ENCODE measurements around the gene KRT76. TPM values are rescaled to one million over a fixed set of nuclear protein-coding genes. Genes with fewer than 3 reads are reported as not detected.

KRT76 gene
- total and polyA plus RNA-seq, 2 donors (not counting 1 experiment from before 2014, with no cell fraction given), result not detected

DNA sequence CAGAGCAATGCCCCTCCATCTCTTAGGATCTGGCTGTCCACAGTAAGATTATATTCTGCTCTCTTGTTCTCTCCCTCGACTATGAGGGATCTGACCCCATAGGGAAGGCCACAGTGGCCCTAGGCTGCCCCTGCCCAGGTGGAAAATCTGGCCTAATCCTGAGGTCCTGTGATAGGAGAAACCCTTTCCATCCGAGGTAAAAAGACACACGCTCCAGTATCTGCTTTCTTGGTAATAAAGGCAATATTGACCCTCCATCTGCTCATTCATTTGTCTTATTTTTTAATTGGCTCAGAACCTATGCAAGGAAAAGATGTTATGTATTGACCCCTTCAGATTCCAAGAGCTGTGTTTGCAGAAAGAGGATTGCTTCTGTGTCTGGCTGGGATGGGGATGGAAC is 9.7 kb downstream of the KRT76 start:
- peaks cover 0 to 3% (median 0%) of the 10 kb centered on the region in 3 donors for H3K9me3 ChIP-seq (ENCODE audit: control extremely low read depth in 1 of 3, control insufficient read depth in 2 of 3, insufficient read depth in 1 of 3, low read length in 2 of 3)
- H2AFZ ChIP-seq (ENCODE audit: insufficient read depth, low read depth, low read length, poor library complexity, severe bottlenecking), result no peak overlapping the region
- WGBS (ENCODE audit: insufficient coverage), result 60% methylated on average over 1 of the region's 3 CpGs
- intact Hi-C loops (cut with micrococcal nuclease), result no loop called here
- H3K9ac ChIP-seq (ENCODE audit: low read length), result no peak overlapping the region
- DNase-seq, result no peak
- no peak overlapping the region for H3K4me2 ChIP-seq (replicated peaks; ENCODE audit: low read depth, low read length, poor library complexity, severe bottlenecking)
- H4K20me1 ChIP-seq (ENCODE audit: control insufficient read depth, insufficient read depth, low read length, poor library complexity, severe bottlenecking), result no peaks in the 10 kb centered on the region
- peaks cover 0 to 15% (median 0%) of the 10 kb centered on the region in 4 experiments for H3K27me3 ChIP-seq (replicated peaks in 1 of 4; ENCODE audit: control extremely low read depth in 1 of 4, control insufficient read depth in 3 of 4, insufficient read depth in 4 of 4, low read length in 3 of 4)
- ATAC-seq (ENCODE audit: low read depth), result no peak
- ChIA-PET CTCF (no interaction called here), POLR2A (no interaction called here)
- H3K4me1 Mint-ChIP-seq, result no peaks in the 10 kb centered on the region
- no peaks in the 10 kb centered on the region for H3K36me3 ChIP-seq (replicated peaks in 1 of 2; ENCODE audit: control extremely low read depth in 1 of 2, control insufficient read depth in 1 of 2, extremely low read depth in 1 of 2, insufficient read depth in 2 of 2, low read length in 1 of 2)
- H3K27ac Mint-ChIP-seq, result no peak overlapping the region
- H3K27ac ChIP-seq (ENCODE audit: low read length in 2 of 2), result no peak overlapping the region
- H3K4me3 ChIP-seq (ENCODE audit: control extremely low read depth in 1 of 5, extremely low read depth in 1 of 5, insufficient read depth in 1 of 5, low read depth in 2 of 5, low read length in 4 of 5), result no peak overlapping the region
- H3K27me3 Mint-ChIP-seq, result peaks cover 20% of the 10 kb centered on the region
- no peak overlapping the region for H3K4me3 Mint-ChIP-seq
- no peaks in the 10 kb centered on the region for H3K79me2 ChIP-seq (ENCODE audit: control insufficient read depth, insufficient read depth, low read length)
- H3K9me3 Mint-ChIP-seq (ENCODE audit: insufficient read depth), result no peaks in the 10 kb centered on the region
- no peak for TF ChIP-seq EZH2 (IDR thresholded peaks at IDR 0.05; ENCODE audit: borderline replicate concordance, insufficient read depth, low read depth, low read length, poor library complexity, severe bottlenecking)
- TF ChIP-seq, protein P1, sequence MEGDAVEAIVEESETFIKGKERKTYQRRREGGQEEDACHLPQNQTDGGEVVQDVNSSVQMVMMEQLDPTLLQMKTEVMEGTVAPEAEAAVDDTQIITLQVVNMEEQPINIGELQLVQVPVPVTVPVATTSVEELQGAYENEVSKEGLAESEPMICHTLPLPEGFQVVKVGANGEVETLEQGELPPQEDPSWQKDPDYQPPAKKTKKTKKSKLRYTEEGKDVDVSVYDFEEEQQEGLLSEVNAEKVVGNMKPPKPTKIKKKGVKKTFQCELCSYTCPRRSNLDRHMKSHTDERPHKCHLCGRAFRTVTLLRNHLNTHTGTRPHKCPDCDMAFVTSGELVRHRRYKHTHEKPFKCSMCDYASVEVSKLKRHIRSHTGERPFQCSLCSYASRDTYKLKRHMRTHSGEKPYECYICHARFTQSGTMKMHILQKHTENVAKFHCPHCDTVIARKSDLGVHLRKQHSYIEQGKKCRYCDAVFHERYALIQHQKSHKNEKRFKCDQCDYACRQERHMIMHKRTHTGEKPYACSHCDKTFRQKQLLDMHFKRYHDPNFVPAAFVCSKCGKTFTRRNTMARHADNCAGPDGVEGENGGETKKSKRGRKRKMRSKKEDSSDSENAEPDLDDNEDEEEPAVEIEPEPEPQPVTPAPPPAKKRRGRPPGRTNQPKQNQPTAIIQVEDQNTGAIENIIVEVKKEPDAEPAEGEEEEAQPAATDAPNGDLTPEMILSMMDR (IDR thresholded peaks at IDR 0.05), result no peak
- no peaks in the 10 kb centered on the region for H3K4me1 ChIP-seq (ENCODE audit: control insufficient read depth in 2 of 2, insufficient read depth in 2 of 2, low read length in 2 of 2)

DNA sequence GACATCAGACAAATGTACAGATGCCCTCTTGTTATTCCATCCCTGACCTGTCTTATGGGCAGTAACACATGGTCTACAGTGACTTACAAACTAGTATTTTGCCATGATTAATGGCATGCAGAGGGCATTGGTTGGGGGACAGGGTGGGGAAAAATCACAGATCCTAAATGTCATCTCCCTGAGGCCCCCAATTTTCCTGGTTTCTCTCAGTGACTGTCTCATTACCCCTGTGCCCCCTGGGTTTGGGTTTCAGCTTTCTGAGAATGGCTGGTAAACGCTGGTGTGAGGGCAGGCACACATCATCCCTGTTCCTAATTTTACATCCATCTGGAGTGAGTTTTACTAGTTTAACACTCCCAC is 10.1 kb downstream of the KRT76 start:
- Mint-ChIP-seq H3K4me3 (no peak overlapping the region), H3K4me1 (no peaks in the 10 kb centered on the region), H3K27me3 (peaks cover 20% of the 10 kb centered on the region), H3K9me3 (ENCODE audit: insufficient read depth) (no peaks in the 10 kb centered on the region), H3K27ac (no peak overlapping the region)
- peaks cover 0 to 15% (median 0%) of the 10 kb centered on the region in 4 experiments for H3K27me3 ChIP-seq (replicated peaks in 1 of 4; ENCODE audit: control extremely low read depth in 1 of 4, control insufficient read depth in 3 of 4, insufficient read depth in 4 of 4, low read length in 3 of 4)
- H3K9me3 ChIP-seq (ENCODE audit: control extremely low read depth in 1 of 3, control insufficient read depth in 2 of 3, insufficient read depth in 1 of 3, low read length in 2 of 3), result peaks cover 0 to 4% (median 1%) of the 10 kb centered on the region in 3 donors
- no peaks in the 10 kb centered on the region for H3K36me3 ChIP-seq (replicated peaks in 1 of 2; ENCODE audit: control extremely low read depth in 1 of 2, control insufficient read depth in 1 of 2, extremely low read depth in 1 of 2, insufficient read depth in 2 of 2, low read length in 1 of 2)
- DNase-seq, result no peak
- no peak overlapping the region for H3K4me3 ChIP-seq (ENCODE audit: control extremely low read depth in 1 of 5, extremely low read depth in 1 of 5, insufficient read depth in 1 of 5, low read depth in 2 of 5, low read length in 4 of 5)
- POLR2A ChIA-PET, result no interaction called here
- H3K27ac ChIP-seq (ENCODE audit: low read length in 2 of 2), result no peak overlapping the region
- CTCF ChIA-PET, result no interaction called here
- no peaks in the 10 kb centered on the region for H3K79me2 ChIP-seq (ENCODE audit: control insufficient read depth, insufficient read depth, low read length)
- no peaks in the 10 kb centered on the region for H3K4me1 ChIP-seq (ENCODE audit: control insufficient read depth in 2 of 2, insufficient read depth in 2 of 2, low read length in 2 of 2)
- ATAC-seq (ENCODE audit: low read depth), result no peak
- no peaks in the 10 kb centered on the region for H4K20me1 ChIP-seq (ENCODE audit: control insufficient read depth, insufficient read depth, low read length, poor library complexity, severe bottlenecking)
- intact Hi-C loops (cut with micrococcal nuclease), result no loop called here
- no peak overlapping the region for H3K4me2 ChIP-seq (replicated peaks; ENCODE audit: low read depth, low read length, poor library complexity, severe bottlenecking)
- no peak overlapping the region for H2AFZ ChIP-seq (ENCODE audit: insufficient read depth, low read depth, low read length, poor library complexity, severe bottlenecking)
- no CpG with 5 or more reads among the region's 1 CpG for WGBS (ENCODE audit: insufficient coverage)
- H3K9ac ChIP-seq (ENCODE audit: low read length), result no peak overlapping the region
- TF ChIP-seq EZH2 (IDR thresholded peaks at IDR 0.05; ENCODE audit: borderline replicate concordance, insufficient read depth, low read depth, low read length, poor library complexity, severe bottlenecking), result no peak
- TF ChIP-seq, protein P1 (IDR thresholded peaks at IDR 0.05), result no peak
